ENCODE measurements around the gene NET1.

- no peak for TF ChIP-seq CTCF (conservative IDR thresholded peaks at IDR 0.05; ENCODE audit: low read length)
- no peak for TF ChIP-seq EZH2phosphoT487 (IDR thresholded peaks at IDR 0.05; ENCODE audit: borderline replicate concordance, low read depth, low read length)
Observed at GRCh38 chr10:5492929-5493576, 80.7 kb downstream of the NET1 start.

Data from OCI-LY7 (cell line).